SK-N-SH (cell line): ENCODE results near the gene RICTOR. TPM values are rescaled to one million over a fixed set of nuclear protein-coding genes. Genes with fewer than 3 reads are reported as not detected.
"Not testable (repeated sequence)": the region's sequence is repeated elsewhere in the genome, so short reads cannot be mapped to it uniquely, and the experiment has no call there.

Experiments used
- CTCF ChIA-PET: fragments of 300-600, 350-600 bp; formaldehyde crosslinking; extraction: SDS; loops from one replicate; lab custom pipeline; 2021; lab: Yijun Ruan, JAX
- POLR2A ChIA-PET: fragments of 350-600 bp; sonication (Branson Sonifier 250); formaldehyde crosslinking; extraction: SDS; loops from one replicate; lab custom pipeline; 2020; ENCODE audit warnings: antibody characterized with exemption, inconsistent platforms; lab: Yijun Ruan, JAX
- DNase-seq: peaks from one replicate; pipeline ENCODE4 v3.0.0; 2012
- H2AFZ ChIP-seq: fragments of 200-600 bp; sonication (generic); 2 replicates; pipeline ENCODE4 v1.8.1; 2016; ENCODE audit warnings: antibody characterized with exemption, mild to moderate bottlenecking, low read depth
- H3F3A ChIP-seq: fragments of 200-600 bp; sonication (generic); replicated peaks from 2 replicates; pipeline ENCODE3; 2016; ENCODE audit warnings: antibody characterized with exemption, mild to moderate bottlenecking; ENCODE audit not compliant: insufficient read depth
- H3K27ac ChIP-seq, 2 experiments: fragments of 200-500 bp in 1 of 2; fragments of 200-600 bp in 1 of 2; sonication (Bioruptor generic) in 1 of 2; sonication (generic), shearing (Covaris generic) in 1 of 2; 2 replicates each; pipeline versions ENCODE4 v1.5.1 to v1.6.1; 2014 to 2016; ENCODE audit warnings: low read depth in 2 of 2, inconsistent platforms in 1 of 2, low read length in 1 of 2, mild to moderate bottlenecking in 1 of 2, mixed read lengths in 1 of 2
- H3K27me3 ChIP-seq: fragments of 200-600 bp; sonication (generic), shearing (Covaris generic); 2 replicates; pipeline ENCODE4 v1.6.1; 2016; ENCODE audit warnings: mixed run types; ENCODE audit not compliant: insufficient read depth
- H3K36me3 ChIP-seq, 2 experiments: fragments of 200-500 bp in 1 of 2; fragments of 200-600 bp in 1 of 2; sonication (Bioruptor generic) in 1 of 2; sonication (generic) in 1 of 2; replicated peaks in 1 of 2; 2 replicates each; pipeline versions ENCODE3 to v1.5.1; 2014 to 2016; ENCODE audit warnings: low read length in 1 of 2, mild to moderate bottlenecking in 1 of 2; ENCODE audit not compliant: insufficient read depth in 2 of 2, control insufficient read depth in 1 of 2
- H3K4me1 ChIP-seq, 2 experiments: fragments of 200-500 bp in 1 of 2; fragments of 200-600 bp in 1 of 2; sonication (Bioruptor generic) in 1 of 2; sonication (generic), shearing (Covaris generic) in 1 of 2; 2 replicates each; pipeline versions ENCODE4 v1.5.1 to v1.6.1; 2014 to 2016; ENCODE audit warnings: low read depth in 1 of 2, low read length in 1 of 2, mixed run types in 1 of 2; ENCODE audit not compliant: insufficient read depth in 2 of 2, control insufficient read depth in 1 of 2
- H3K4me2 ChIP-seq: fragments of 200-600 bp; sonication (generic), shearing (Covaris generic); 2 replicates; pipeline ENCODE4 v1.6.1; 2017; ENCODE audit warnings: mixed run types
- H3K4me3 ChIP-seq, 2 experiments: fragments of 200-500 bp in 1 of 2; fragments of 200-600 bp in 1 of 2; sonication (Bioruptor generic) in 1 of 2; sonication (generic), shearing (Covaris generic) in 1 of 2; 2 replicates each; pipeline versions ENCODE4 v1.5.1 to v1.8.1; 2014 to 2016; ENCODE audit warnings: low read depth in 2 of 2, inconsistent platforms in 1 of 2, low read length in 1 of 2, mild to moderate bottlenecking in 1 of 2, mixed read lengths in 1 of 2, moderate library complexity in 1 of 2
- H3K79me2 ChIP-seq: fragments of 200-600 bp; sonication (generic); 2 replicates; pipeline ENCODE4 v1.8.1; 2017; ENCODE audit warnings: mild to moderate bottlenecking; ENCODE audit not compliant: insufficient read depth
- H3K9ac ChIP-seq: fragments of 200-600 bp; sonication (generic); 2 replicates; pipeline ENCODE4 v1.6.1; 2017; ENCODE audit warnings: mixed run types
- H3K9me2 ChIP-seq: fragments of 200-600 bp; sonication (generic); 2 replicates; pipeline ENCODE4 v1.6.1; 2017; ENCODE audit warnings: mixed run types
- H3K9me3 ChIP-seq: fragments of 200-600 bp; sonication (generic); 2 replicates; pipeline ENCODE4 v1.6.1; 2017; ENCODE audit warnings: mixed run types, mild to moderate bottlenecking, moderate library complexity
- H4K20me1 ChIP-seq: fragments of 200-600 bp; sonication (generic); 2 replicates; pipeline ENCODE4 v1.6.1; 2017; ENCODE audit warnings: mild to moderate bottlenecking, mixed run types; ENCODE audit not compliant: insufficient read depth
- FOSL2 ChIP-seq: IDR thresholded peaks from 2 replicates; pipeline ENCODE4 v1.4.0; 2012; ENCODE audit warnings: low read depth, mild to moderate bottlenecking, moderate library complexity, borderline replicate concordance
- FOXM1 ChIP-seq: IDR thresholded peaks from 2 replicates; pipeline ENCODE4 v1.4.0; 2012; ENCODE audit warnings: low read depth, mild to moderate bottlenecking
- MEF2A ChIP-seq: IDR thresholded peaks from 2 replicates; pipeline ENCODE4 v1.4.0; 2012; ENCODE audit warnings: low read depth, borderline replicate concordance
- NRF1 ChIP-seq: IDR thresholded peaks from 2 replicates; pipeline ENCODE4 v1.6.1; 2012; ENCODE audit warnings: low read depth, mild to moderate bottlenecking, low read length
- PBX3 ChIP-seq: IDR thresholded peaks from 2 replicates; pipeline ENCODE4; 2012
- RFX5 ChIP-seq: IDR thresholded peaks from 2 replicates; pipeline ENCODE4 v1.6.1; 2012; ENCODE audit warnings: mild to moderate bottlenecking, improper control_type of control experiment, low read length
- RXRA ChIP-seq: IDR thresholded peaks from 2 replicates; pipeline ENCODE4 v1.4.0; 2012; ENCODE audit warnings: low read depth, mild to moderate bottlenecking, borderline replicate concordance
- TAF1 ChIP-seq: IDR thresholded peaks from 2 replicates; pipeline ENCODE4 v1.6.1; 2012; ENCODE audit warnings: low read depth, mild to moderate bottlenecking, low read length, moderate library complexity, borderline replicate concordance
- TCF12 ChIP-seq: IDR thresholded peaks from 2 replicates; pipeline ENCODE4 v1.4.0; 2012
- USF1 ChIP-seq: IDR thresholded peaks from 2 replicates; pipeline ENCODE4 v1.4.0; 2012; ENCODE audit warnings: low read depth, borderline replicate concordance
- USF2 ChIP-seq: fragments of 150-350 bp; IDR thresholded peaks from 2 replicates; pipeline ENCODE4 v1.6.1; 2017; ENCODE audit warnings: antibody characterized with exemption, low read length, low read depth, borderline replicate concordance
- YY1 ChIP-seq: IDR thresholded peaks from 2 replicates; pipeline ENCODE4 v1.4.0; 2012; ENCODE audit warnings: low read depth, mild to moderate bottlenecking
- ZBTB33 ChIP-seq: IDR thresholded peaks from 2 replicates; pipeline ENCODE4 v1.4.0; 2012; ENCODE audit warnings: low read depth, borderline replicate concordance
- WGBS: methylation state at CpG from one replicate; pipeline ENCODE4 v1.1.6; 2017; ENCODE audit warnings: low lambda C conversion rate; 5-methylcytosine and 5-hydroxymethylcytosine counted together
- polyA plus RNA-seq, 3 experiments: library from polyadenylated mRNA; depleted of rRNA; stranded (reverse); fragments of >200 nt; gene quantifications; 2 replicates each; pipeline ENCODE4 v1.2.3, GENCODE V29; 2012

The RICTOR gene
- polyA plus RNA-seq, 1 of the 3 experiments (the other 2 are of a cell fraction), result 1.6 TPM

GRCh38 chr5:39040875-39041274 lies 33.3 kb downstream of the RICTOR start:
- H3K79me2 ChIP-seq, result peaks cover 70% of the 10 kb centered on the region
- POLR2A ChIA-PET, result no interaction called here
- 10% methylated on average over 1 of the region's 1 CpG for WGBS

DNA sequence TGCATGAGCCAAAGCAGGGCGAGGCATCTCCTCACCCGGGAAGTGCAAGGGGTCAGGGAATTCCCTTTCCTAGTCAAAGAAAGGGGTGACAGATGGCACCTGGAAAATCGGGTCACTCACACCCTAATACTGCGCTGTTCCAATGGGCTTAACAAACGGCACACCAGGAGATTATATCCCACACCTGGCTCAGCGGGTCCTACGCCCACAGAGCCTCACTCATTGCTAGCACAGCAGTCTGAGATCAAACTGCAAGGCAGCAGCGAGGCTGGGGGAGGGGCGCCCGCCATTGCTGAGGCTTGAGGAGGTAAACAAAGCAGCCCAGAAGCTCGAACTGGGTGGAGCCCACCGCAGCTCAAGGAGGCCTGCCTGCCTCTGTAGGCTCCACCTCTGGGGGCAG lies 39.7 kb downstream of the RICTOR start:
- H3K79me2 ChIP-seq, result peaks cover 81% of the 10 kb centered on the region
- DNase-seq, H3K4me1 ChIP-seq, H3K9me3 ChIP-seq, H3F3A ChIP-seq, H3K27me3 ChIP-seq, POLR2A ChIA-PET, H3K36me3 ChIP-seq, H3K9me2 ChIP-seq, H3K4me3 ChIP-seq, H3K4me2 ChIP-seq, H2AFZ ChIP-seq, CTCF ChIA-PET, H4K20me1 ChIP-seq, H3K27ac ChIP-seq, H3K9ac ChIP-seq: not testable (repeated sequence)
- 91% methylated on average over 6 of the region's 12 CpGs for WGBS

More at GRCh38 chr5:39040875-39041274, 33.3 kb downstream of the RICTOR start:
- H3K27me3 ChIP-seq, result no peaks in the 10 kb centered on the region
- H3F3A ChIP-seq, result peaks cover 7% of the 10 kb centered on the region
- no peak overlapping the region for H3K27ac ChIP-seq
- DNase-seq, result no peak
- peaks cover 8% of the 10 kb centered on the region; the same call in 1 of the 2 replicates for H4K20me1 ChIP-seq
- no peak overlapping the region for H3K9ac ChIP-seq
- H3K9me2 ChIP-seq, result no peaks in the 10 kb centered on the region
- H3K9me3 ChIP-seq, result no peaks in the 10 kb centered on the region
- H3K36me3 ChIP-seq, result peaks cover 0 to 4% of the 10 kb centered on the region in 2 experiments
- H3K4me3 ChIP-seq, result no peak overlapping the region
- no peak overlapping the region for H3K4me2 ChIP-seq
- H3K4me1 ChIP-seq, result no peaks in the 10 kb centered on the region; a peak in 1 of 4 replicates
- CTCF ChIA-PET, result interaction anchor here (1.2 to 1.3 kb wide), 2 partner anchors 10 to 40 kb away, joined by 3 to 4 read pairs; no protein-coding TSS in a partner anchor
- TF ChIP-seq MEF2A (no peak), FOXM1 (no peak), TCF12 (no peak), RFX5 (no peak), USF1 (no peak), NRF1 (no peak), FOSL2 (no peak), YY1 (no peak), USF2 (no peak), TAF1 (no peak), PBX3 (no peak), ZBTB33 (no peak), RXRA (no peak)
- H2AFZ ChIP-seq, result no peak overlapping the region
